Measurements from ENCODE around the gene FHIT.

DNA sequence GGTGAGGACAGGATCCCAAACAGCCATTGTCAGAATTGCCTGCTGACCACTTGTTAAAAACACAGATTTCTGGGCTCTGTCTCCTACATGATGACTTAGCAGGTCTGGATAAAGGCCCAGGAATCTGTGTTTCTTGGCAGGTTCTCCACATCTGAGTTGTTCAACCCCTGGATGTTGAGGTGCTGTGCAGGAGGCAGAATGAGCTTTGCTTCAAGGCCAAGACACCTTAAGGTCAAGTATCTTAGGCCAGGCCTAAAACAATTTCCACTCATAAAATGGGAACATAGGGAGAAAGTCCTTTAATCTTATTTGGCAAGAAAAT, 1522.7 kb downstream of the FHIT start:
- TF ChIP-seq, protein P1, sequence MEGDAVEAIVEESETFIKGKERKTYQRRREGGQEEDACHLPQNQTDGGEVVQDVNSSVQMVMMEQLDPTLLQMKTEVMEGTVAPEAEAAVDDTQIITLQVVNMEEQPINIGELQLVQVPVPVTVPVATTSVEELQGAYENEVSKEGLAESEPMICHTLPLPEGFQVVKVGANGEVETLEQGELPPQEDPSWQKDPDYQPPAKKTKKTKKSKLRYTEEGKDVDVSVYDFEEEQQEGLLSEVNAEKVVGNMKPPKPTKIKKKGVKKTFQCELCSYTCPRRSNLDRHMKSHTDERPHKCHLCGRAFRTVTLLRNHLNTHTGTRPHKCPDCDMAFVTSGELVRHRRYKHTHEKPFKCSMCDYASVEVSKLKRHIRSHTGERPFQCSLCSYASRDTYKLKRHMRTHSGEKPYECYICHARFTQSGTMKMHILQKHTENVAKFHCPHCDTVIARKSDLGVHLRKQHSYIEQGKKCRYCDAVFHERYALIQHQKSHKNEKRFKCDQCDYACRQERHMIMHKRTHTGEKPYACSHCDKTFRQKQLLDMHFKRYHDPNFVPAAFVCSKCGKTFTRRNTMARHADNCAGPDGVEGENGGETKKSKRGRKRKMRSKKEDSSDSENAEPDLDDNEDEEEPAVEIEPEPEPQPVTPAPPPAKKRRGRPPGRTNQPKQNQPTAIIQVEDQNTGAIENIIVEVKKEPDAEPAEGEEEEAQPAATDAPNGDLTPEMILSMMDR (IDR thresholded peaks at IDR 0.05): no peak
- no peak for TF ChIP-seq POLR2A (IDR thresholded peaks at IDR 0.05)
